NCI-H1092 (cell line): Measurements from ENCODE around the gene COMT.

Experiments used
- DNase-seq: peaks from one replicate; lab custom pipeline; 2025; lab: John Stamatoyannopoulos, UW

The COMT gene

GRCh38 chr22:19982991-19983578 is 41.5 kb downstream of the COMT start:
- no peak for DNase-seq

GRCh38 chr22:19983741-19984140 is 42.2 kb downstream of the COMT start:
- no peak for DNase-seq

GRCh38 chr22:19984201-19984753 is 42.7 kb downstream of the COMT start:
- DNase-seq, result no peak

- DNase-seq, result no peak
These were observed 43.6 kb downstream of the COMT start for GRCh38 chr22:19984851-19985811.

- DNase-seq, result no peak
These were observed 44.4 kb downstream of the COMT start for GRCh38 chr22:19986011-19986409.

- DNase-seq, result peak; percentile 69
These were observed 45.1 kb downstream of the COMT start for GRCh38 chr22:19986410-19987341.

GRCh38 chr22:19987394-19988306 is 46.1 kb downstream of the COMT start:
- DNase-seq, result no peak

GRCh38 chr22:19988331-19988808 is 46.8 kb downstream of the COMT start:
- DNase-seq, result no peak

GRCh38 chr22:19988965-19989724 is 47.6 kb downstream of the COMT start:
- no peak for DNase-seq

- DNase-seq, result no peak
These were observed 48.1 kb downstream of the COMT start for GRCh38 chr22:19989725-19990067.

GRCh38 chr22:19990188-19990587 is 48.6 kb downstream of the COMT start:
- DNase-seq, result no peak

- DNase-seq, result no peak
These were observed 49.2 kb downstream of the COMT start for GRCh38 chr22:19990609-19991394.

GRCh38 chr22:19991395-19991644 is 49.7 kb downstream of the COMT start:
- DNase-seq, result no peak

- DNase-seq, result no peak
These were observed 50.3 kb downstream of the COMT start for GRCh38 chr22:19991645-19992451.

- DNase-seq, result no peak
These were observed 50.9 kb downstream of the COMT start for GRCh38 chr22:19992481-19992911.

- no peak for DNase-seq
These were observed 51.4 kb downstream of the COMT start for GRCh38 chr22:19992921-19993355.

- no peak for DNase-seq
These were observed 52.4 kb downstream of the COMT start for GRCh38 chr22:19993926-19994325.

- DNase-seq, result no peak
These were observed 53.5 kb downstream of the COMT start for GRCh38 chr22:19994851-19995610.
